Stimulated activated CD4-positive, alpha-beta T cell treated with anti-CD3 and anti-CD28 coated beads, Interleukin-12 subunit alpha, Interleukin-12 subunit beta, amount 100 ng/mL, for 4 hours (primary cell): ENCODE data around the gene CIC.
"Not testable (repeated sequence)": the region's sequence is repeated elsewhere in the genome, so short reads cannot be mapped to it uniquely, and the experiment has no call there.

Experiments used
- DNase-seq: peaks from one replicate; pipeline ENCODE4 v3.0.0-alpha.2; 2020

The CIC gene

DNA sequence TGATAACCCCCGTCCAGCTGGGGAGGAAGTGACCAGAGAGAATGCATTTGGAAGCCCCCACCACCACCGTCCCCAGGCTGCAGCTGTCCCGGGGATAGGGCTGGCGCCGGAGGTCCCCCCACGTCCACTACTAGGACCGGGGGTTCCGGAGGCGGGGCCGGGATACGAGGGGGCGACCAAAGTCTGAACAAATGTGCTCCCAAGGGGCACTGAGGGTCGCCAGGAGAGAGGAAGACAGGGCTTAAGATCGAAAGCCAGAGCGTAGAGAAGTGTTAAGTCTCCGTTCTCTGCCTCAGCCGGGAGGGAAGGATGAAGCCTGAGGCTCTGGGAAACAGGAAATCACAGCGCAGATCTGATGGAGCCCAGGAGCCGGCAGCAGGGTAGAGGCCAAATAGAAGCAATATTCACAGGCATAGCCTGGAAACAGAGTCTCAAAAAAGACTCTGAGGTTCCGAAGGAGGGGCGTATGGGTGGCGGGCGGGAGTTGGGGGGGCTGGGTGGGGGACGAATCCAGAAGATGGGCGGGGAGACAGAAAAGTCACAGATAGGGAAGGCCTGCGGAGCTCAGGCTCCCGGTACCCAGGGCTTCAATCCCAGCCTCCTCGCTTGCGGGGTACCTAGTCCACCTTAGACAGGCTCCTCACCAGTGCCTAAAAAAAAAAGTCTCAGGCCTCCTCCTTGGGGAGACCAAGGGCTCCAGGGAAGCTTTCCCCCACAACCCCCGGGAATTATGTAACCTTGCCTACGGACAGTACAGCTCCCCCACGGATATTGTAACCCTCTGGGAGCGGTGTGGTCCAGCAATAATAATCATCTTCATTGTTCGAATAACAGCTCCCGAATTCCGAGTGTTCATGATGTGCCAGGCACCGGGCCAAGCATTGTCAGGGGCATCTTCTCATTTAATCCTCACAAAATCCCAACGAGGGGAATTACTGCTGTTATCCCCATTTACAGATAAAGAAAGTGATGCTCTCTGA is 13.0 kb upstream of the CIC start:
- DNase-seq, result no peak

DNA sequence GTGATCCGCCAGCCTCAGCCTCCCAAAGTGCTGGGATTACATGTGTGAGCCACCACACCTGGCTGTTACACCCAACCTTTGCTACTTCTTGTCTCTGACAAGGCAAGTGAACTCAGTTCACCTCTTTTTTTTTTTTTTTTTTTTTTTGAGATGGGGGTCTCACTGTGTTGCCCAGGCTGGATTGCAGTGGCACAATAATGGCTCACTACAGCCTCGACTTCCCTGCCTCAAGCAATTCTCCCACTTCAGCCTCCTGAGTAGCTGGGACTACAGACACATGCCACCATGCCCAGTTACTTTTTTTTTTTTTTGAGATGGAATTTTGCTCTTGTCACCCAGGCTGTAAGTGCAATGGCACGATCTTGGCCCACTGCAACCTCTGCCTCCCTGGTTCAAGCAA is 11.2 kb upstream of the CIC start:
- DNase-seq, result not testable (repeated sequence)

DNA sequence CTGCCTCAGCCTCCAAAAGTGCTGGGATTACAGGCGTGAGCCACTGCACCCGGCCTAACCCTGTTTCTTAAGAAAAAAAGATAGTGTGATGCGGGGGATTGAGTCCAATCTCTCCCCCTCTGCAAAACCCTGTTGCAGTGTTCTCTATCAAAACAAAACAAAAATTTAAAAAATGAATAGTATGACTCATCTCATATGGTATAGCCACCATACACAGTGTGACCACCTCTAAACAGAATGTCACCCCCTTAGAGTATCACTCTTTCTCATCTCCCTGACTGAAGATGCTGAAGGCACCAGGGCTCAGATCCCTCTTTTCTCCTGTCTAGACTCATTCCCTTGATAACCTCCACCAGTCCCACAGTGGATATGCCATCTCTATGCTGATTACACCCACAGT is 7.3 kb upstream of the CIC start:
- DNase-seq, result no peak

GRCh38 chr19:42266105-42266504 is 2.9 kb upstream of the CIC start:
- not testable (repeated sequence) for DNase-seq

DNA sequence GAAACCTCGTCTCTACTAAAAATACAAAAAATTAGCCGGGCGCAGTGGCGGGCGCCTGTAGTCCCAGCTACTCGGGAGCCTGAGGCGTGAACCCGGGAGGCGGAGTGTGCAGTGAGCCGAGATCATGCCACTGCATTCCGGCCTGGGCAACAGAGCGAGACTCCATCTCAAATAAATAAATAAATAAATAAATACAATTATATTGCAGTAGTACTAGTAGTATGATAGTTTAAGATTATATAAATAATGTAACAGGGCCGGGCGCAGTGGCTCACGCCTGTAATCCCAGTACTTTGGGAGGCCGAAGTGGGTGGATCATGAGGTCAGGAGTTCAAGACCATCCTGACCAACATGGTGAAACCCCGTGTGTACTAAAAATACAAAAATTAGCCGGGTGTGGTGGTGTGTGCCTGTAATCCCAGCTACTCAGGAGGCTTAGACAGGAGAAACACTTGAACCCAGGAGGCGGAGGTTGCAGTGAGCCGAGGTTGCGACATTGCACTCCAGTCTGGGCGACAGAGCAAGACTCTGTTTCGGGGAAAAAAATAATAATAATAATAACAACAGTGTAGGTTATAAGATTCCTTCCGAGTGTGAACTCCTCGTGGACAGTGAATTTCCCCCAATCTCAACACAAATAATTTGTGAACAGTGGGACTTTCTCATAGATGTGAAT is 2.0 kb upstream of the CIC start:
- DNase-seq, result not testable (repeated sequence)

- DNase-seq, result no peak
These were observed 1.4 kb upstream of the CIC start for GRCh38 chr19:42267644-42268141.

DNA sequence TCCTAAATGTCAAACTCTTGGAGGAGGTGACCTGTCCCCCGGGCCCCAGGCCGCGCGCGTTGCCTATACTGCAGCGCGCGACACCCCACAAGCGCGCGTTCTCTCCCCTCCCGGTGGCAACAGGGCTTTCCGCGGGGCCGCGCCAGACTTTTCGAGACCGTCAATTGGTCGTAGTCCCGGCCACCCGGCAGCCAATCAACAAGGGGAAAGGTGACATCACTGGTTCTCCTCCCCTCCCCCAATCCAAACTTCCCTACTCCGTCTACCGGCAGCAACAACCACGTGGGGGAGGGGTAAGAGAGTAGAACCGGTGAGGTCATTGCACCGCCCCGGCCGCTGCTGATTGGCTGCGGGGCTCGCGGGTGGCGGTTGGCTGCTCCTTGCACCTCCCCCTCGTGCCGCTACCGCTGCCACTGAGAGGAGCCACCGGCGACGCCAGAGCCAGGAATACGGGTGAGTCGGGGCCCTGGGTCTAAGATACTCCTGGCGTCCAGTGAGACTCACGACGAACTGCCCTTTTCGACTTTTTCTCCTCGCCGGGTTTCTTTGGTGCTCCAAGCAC is 829 bp upstream of the CIC start:
- DNase-seq, result peak; percentile 92

DNA sequence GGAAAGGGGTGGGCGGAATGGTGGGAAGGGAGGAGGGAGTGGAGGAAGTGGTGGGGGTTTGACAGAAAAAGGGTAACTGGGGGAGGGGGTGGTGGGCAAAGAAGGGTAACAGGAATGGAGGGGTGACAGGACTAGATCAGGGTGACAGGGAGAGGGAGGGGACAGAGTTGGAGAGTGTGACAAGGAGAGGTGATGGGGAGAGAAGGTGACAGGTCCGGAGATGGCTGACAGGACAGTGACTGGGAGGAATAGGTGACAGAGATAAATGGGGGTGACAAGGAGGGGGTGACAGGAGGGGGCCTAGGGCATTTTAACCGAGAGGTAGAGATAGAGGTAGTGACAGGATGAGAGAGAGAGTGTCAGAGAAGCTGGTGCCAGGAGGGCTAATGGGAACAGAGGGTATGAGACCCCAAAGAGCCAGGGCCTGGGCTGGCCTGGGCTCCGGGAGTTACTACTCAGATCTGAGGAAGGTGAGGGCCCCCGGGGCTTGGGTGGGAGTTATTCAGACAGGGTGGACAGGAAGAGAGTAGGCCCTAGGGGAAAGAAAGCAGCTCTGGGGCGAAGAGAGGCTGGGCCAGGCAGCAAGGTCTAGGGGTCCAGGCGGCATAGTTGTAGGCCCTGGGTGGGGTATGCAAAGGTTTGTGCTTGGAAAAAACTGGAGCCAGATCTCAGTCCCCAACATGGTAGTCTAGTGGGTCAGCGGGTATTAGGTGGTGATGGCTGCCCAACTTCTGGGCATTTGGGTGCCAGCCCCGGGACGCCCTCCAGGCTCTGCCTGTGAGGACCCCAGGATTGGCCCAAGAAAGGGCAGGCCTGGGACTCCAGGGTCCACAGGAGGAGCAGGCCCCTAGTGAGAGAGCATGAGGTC is 660 bp downstream of the CIC start:
- no peak for DNase-seq

GRCh38 chr19:42270346-42271044 is 1.4 kb downstream of the CIC start:
- DNase-seq, result peak; percentile 54

DNA sequence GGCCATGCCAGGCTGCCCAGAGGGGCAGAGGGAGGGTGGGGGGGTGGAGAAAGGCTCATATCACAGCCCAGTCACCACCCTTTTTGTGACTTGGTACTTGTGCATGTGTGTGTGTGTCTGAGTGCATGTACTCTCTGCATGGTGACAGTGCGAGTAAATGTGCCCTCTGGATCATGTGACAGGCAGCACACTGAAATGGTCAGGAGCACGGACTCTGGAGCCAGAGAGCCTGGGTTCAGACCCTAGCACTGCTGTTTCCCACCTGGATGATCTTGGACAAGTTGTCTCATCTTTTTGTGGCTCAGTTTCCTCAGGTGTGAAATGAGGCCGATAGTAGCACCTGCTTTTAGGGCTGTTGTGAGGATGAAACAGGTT is 2.0 kb downstream of the CIC start:
- DNase-seq, result no peak

GRCh38 chr19:42271861-42272534 is 2.9 kb downstream of the CIC start:
- DNase-seq, result no peak

GRCh38 chr19:42272535-42272897 is 3.5 kb downstream of the CIC start:
- no peak for DNase-seq

DNA sequence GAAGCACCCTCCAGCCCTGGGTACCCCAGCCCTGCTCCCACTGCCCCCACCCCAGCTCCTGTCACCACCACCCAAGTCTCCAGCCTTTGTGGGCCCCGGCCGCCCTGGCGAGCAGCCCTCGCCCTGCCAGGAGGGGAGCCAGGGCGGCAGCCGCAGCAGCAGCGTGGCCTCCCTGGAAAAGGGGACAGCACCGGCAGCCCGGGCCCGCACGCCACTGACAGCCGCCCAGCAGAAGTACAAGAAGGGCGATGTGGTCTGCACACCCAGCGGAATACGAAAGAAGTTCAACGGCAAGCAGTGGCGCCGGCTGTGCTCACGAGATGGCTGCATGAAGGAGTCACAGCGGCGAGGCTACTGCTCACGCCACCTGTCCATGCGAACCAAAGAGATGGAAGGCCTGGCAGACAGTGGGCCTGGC is 3.9 kb downstream of the CIC start:
- no peak for DNase-seq

DNA sequence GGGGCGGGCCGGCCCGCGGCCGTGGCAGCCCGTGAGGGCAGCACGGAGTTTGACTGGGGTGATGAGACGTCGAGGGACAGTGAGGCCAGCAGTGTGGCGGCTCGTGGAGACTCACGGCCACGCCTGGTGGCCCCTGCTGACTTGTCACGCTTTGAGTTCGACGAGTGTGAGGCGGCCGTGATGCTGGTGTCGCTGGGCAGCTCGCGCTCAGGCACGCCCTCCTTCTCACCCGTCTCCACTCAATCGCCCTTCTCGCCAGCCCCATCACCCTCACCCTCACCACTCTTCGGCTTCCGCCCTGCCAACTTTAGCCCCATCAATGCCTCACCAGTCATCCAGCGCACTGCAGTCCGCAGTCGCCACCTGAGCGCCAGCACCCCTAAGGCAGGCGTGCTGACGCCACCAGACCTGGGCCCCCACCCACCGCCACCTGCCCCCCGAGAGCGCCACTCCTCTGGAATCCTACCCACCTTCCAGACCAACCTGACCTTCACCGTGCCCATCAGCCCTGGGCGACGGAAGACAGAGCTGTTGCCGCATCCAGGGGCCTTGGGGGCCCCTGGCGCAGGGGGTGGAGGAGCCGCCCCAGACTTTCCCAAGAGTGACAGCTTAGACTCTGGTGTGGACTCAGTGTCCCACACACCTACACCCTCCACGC is 4.5 kb downstream of the CIC start:
- DNase-seq, result no peak

- no peak for DNase-seq
These were observed 5.1 kb downstream of the CIC start for GRCh38 chr19:42274065-42274682.

DNA sequence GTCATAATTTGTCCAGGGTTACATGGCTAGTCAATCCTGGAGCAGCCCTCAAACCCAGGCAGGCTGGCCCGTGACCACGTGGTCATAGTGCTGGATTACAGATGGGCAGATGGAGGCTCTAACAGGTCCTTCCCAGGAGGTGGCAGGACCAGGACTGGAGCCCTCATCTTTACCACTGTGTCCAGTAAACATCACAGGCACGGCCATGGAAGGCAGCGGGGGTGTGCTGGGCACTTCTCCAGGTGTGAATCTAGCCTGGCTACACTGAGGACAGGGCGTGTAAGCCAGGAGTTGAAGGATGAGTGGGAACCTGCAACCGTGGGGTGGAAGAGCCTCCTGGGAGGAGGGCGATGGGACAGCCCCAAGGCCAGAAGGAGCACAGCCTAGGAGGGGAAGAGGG is 6.1 kb downstream of the CIC start:
- no peak for DNase-seq

DNA sequence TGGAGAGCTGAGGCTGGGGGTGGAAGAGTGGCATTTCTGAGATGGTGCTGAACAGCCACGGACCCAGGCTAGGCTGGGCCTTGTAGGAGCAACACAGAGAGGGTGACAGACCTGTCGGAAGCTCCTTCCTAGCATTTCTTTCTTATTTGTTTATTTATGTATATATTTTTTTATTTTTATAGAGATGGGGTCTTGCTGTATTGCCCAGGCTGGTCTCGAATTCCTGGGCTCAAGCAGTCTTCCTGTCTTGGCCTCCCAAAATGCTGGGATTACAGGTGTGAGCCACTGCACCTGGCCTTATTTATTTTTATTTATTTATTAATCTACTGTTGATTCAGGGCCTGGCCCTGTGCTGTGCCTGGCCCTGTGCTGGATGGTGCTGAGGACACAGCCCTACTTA is 6.5 kb downstream of the CIC start:
- DNase-seq, result no peak

- DNase-seq, result no peak
These were observed 7.2 kb downstream of the CIC start for GRCh38 chr19:42276284-42276683.

- DNase-seq, result no peak
These were observed 7.8 kb downstream of the CIC start for GRCh38 chr19:42276821-42277220.

GRCh38 chr19:42277821-42278451 is 8.9 kb downstream of the CIC start:
- DNase-seq, result no peak
